Measurements from ENCODE around the gene ULK4. TPM values are rescaled to one million over a fixed set of nuclear protein-coding genes. Genes with fewer than 3 reads are reported as not detected.

ULK4 gene
- total and polyA plus RNA-seq, 2 of the 8 experiments (the other 6 are each of a cell fraction or from before 2014, with no cell fraction given), result 3.0 to 10.8 TPM

DNA sequence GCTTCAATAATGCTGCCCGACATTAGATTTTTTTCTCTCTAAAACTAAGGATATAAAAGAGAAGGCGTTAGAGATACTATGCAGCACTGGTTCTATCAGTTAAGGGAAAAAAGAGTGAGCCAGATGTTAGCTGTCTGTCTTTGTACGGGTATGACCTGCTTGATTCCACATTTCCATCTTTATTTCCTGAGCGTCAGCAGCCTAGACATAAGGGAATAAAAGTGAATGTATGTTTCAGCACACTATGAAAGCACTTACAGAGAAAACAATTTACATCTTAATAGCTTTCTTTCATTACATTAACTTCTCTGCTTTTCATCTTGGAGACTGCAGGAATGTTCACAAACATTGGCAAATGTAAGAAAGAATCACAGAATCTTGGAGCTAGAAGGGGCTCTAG lies 443.3 kb downstream of the ULK4 start (continued):
- TF ChIP-seq SIN3A (conservative IDR thresholded peaks at IDR 0.05 in 1 of 2, IDR thresholded peaks at IDR 0.05 in 1 of 2; ENCODE audit: low read depth in 1 of 2, low read length in 2 of 2) (no peak), CTBP2 (IDR thresholded peaks at IDR 0.05; ENCODE audit: borderline replicate concordance, insufficient read depth, insufficient read length, low read length) (no peak)
- TF ChIP-seq, protein P1, sequence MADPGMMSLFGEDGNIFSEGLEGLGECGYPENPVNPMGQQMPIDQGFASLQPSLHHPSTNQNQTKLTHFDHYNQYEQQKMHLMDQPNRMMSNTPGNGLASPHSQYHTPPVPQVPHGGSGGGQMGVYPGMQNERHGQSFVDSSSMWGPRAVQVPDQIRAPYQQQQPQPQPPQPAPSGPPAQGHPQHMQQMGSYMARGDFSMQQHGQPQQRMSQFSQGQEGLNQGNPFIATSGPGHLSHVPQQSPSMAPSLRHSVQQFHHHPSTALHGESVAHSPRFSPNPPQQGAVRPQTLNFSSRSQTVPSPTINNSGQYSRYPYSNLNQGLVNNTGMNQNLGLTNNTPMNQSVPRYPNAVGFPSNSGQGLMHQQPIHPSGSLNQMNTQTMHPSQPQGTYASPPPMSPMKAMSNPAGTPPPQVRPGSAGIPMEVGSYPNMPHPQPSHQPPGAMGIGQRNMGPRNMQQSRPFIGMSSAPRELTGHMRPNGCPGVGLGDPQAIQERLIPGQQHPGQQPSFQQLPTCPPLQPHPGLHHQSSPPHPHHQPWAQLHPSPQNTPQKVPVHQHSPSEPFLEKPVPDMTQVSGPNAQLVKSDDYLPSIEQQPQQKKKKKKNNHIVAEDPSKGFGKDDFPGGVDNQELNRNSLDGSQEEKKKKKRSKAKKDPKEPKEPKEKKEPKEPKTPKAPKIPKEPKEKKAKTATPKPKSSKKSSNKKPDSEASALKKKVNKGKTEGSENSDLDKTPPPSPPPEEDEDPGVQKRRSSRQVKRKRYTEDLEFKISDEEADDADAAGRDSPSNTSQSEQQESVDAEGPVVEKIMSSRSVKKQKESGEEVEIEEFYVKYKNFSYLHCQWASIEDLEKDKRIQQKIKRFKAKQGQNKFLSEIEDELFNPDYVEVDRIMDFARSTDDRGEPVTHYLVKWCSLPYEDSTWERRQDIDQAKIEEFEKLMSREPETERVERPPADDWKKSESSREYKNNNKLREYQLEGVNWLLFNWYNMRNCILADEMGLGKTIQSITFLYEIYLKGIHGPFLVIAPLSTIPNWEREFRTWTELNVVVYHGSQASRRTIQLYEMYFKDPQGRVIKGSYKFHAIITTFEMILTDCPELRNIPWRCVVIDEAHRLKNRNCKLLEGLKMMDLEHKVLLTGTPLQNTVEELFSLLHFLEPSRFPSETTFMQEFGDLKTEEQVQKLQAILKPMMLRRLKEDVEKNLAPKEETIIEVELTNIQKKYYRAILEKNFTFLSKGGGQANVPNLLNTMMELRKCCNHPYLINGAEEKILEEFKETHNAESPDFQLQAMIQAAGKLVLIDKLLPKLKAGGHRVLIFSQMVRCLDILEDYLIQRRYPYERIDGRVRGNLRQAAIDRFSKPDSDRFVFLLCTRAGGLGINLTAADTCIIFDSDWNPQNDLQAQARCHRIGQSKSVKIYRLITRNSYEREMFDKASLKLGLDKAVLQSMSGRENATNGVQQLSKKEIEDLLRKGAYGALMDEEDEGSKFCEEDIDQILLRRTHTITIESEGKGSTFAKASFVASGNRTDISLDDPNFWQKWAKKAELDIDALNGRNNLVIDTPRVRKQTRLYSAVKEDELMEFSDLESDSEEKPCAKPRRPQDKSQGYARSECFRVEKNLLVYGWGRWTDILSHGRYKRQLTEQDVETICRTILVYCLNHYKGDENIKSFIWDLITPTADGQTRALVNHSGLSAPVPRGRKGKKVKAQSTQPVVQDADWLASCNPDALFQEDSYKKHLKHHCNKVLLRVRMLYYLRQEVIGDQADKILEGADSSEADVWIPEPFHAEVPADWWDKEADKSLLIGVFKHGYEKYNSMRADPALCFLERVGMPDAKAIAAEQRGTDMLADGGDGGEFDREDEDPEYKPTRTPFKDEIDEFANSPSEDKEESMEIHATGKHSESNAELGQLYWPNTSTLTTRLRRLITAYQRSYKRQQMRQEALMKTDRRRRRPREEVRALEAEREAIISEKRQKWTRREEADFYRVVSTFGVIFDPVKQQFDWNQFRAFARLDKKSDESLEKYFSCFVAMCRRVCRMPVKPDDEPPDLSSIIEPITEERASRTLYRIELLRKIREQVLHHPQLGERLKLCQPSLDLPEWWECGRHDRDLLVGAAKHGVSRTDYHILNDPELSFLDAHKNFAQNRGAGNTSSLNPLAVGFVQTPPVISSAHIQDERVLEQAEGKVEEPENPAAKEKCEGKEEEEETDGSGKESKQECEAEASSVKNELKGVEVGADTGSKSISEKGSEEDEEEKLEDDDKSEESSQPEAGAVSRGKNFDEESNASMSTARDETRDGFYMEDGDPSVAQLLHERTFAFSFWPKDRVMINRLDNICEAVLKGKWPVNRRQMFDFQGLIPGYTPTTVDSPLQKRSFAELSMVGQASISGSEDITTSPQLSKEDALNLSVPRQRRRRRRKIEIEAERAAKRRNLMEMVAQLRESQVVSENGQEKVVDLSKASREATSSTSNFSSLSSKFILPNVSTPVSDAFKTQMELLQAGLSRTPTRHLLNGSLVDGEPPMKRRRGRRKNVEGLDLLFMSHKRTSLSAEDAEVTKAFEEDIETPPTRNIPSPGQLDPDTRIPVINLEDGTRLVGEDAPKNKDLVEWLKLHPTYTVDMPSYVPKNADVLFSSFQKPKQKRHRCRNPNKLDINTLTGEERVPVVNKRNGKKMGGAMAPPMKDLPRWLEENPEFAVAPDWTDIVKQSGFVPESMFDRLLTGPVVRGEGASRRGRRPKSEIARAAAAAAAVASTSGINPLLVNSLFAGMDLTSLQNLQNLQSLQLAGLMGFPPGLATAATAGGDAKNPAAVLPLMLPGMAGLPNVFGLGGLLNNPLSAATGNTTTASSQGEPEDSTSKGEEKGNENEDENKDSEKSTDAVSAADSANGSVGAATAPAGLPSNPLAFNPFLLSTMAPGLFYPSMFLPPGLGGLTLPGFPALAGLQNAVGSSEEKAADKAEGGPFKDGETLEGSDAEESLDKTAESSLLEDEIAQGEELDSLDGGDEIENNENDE (IDR thresholded peaks at IDR 0.05; ENCODE audit: insufficient replicate concordance, low read length), result no peak

Data from H1 (cell line).